GM21423 (cell line): ENCODE data around the gene RYR2.

ENCODE experiments used
- ATAC-seq: cut with Tn5 transposase; IDR thresholded peaks from one replicate; pipeline ENCODE4 v1.9.1; 2021; ENCODE audit warnings: mild to moderate bottlenecking, moderate library complexity; ENCODE audit not compliant: unreplicated experiment

The RYR2 gene

DNA sequence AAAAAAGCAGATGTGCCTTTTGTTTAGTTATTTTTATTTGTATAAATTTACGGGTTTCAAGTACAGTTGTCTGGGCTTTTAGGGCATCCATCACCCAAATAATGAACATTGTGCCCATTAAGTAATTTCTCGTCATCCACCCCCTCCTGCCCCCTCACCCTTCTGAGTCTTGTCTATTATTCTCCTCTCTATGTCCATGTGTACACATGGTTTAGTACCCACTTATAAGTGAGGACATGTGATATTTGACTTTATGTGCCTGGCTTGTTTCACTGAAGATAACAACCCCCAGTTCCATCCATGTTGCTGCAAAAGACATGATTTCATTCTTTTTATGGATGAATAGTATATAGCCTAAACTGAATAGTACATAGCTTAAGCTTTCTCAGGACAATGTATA, 659.5 kb downstream of the RYR2 start:
- ATAC-seq = no peak

DNA sequence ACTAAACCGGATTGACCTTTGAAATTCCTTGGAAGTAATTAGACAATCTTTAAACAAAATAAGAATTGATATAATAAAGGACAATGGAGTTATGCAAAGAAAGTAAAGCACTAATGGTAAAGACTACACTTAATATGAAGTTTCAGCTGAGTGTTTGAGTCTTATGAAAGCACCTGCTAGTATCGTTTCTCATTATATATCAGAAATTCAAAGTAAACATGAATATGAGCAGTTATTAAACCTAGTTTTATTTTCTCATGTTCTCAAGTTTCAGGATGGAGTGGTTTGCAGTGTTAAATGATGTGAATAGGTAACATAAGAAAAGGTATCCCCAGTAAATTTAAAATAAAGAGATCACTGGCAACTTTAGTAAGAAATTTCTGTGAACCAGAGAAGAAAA, 660.2 kb downstream of the RYR2 start:
- no peak for ATAC-seq

DNA sequence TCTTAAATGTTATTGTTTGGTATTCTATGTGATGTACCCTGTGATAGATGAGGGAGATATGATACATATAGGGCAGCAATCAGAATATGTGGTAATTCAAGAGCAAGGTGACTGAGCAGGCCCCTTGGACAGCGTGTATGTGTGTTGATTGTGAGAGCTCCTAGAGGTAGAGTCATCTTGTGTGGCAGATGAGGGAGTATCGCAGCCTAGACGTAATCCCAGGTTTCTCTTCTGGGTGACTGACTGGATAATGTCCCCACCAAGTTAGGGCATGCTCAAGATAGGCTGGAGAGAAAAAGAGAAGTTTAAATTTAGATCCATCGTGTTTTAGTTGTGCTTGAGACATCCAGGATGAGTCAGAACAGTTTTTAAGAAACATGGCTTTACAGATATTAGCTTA, 663.5 kb downstream of the RYR2 start:
- no peak for ATAC-seq

DNA sequence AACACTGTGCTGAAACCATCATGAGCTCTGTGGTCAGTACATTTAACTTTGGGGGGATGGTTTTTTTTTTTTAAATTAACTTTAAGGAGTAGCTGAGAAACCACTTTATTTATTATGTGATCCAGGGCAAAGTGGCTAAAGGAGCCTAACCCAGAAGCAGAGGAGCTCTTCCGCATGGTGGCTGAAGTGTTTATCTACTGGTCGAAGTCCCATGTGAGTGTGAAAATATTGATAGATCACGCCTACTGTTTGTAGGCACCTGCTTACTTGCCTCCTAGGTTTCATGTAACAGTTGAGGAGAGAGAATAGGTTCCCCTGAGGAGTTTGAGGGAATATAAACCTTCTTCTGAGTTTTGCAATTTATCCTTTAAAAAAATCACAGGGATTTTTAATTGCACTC, 667.4 kb downstream of the RYR2 start:
- ATAC-seq = no peak

DNA sequence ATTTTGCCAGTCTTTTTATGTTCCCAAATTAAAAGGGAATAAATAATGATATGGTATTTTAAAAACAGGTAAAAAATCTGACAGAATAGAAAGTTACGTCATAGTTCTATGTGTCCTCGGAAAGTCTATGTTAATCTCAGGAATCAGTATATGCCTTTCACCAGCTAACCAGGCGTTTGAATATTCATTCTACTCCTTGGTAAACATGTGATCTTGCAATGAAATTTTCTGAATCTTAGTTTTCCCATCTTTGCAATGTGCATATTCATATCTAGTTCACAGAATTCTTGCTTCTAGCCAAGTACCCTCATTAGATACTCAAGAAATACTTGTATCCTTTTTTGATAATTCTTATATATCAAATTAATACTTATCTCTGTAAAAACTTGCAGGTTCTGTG, 669.3 kb downstream of the RYR2 start:
- no peak for ATAC-seq

DNA sequence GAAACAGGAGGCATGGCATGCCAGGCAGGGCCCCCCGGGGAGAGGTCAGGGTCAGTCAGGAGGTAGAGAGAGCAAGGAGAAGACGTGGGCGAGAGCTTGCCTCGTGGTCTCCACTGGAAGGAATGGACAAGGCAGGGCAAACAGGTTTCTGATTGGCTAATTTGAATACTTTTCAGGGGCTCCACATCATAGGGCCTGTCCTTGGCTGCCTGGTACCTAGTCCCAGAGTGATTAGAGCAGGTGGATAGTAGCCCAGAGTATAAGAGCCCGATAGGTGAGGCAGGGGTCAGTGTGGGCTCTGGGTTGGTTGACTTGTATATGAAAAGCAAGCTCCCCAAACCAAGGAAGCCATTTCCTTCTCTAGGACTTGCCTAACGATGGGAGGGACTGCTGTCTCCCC, 670.1 kb downstream of the RYR2 start:
- no peak for ATAC-seq

DNA sequence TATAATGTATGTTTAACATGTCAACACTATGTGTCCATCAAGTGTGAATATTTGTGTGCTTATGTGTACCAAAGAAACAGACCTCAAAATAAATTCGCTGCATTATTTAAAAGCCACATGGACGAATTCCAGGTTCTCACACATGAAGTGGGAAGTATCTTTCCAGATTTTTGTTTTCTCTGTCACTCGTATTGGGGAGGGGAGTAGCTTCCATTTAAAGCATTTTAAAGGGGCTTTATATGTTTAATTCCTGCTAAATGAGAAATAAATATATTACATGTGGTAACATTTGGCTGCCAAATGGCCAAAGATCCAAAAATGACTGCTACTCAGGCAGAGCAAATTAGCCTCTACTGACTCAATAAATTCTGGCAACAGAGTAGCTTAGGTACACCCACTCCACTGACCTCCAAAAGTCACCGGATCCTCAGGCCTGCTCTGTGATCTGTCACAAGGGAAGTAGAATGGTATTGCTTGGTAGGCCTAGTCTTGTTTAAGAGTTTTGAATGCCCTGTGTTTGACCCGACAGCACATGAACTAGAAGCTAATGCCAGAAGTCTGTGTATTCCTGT, 670.7 kb downstream of the RYR2 start:
- no peak for ATAC-seq

DNA sequence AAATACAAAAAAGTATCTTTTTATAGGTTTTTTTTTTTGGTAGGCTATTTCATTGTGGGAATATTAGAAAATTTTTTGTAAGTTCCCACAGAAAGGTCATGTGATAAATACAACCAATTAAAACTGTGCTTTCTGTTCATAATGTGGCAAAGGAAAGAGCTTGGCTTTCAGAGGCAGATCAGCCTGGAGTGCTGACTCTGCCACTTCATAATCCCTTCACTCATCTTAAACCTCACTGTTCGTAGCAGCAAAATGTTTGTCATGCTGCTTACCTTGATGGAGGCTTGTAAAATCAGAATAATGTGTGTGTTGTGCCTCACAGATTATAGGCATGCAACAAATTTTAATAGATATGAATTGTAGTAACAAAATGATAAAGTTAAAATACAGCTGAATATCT, 671.9 kb downstream of the RYR2 start:
- ATAC-seq = no peak

DNA sequence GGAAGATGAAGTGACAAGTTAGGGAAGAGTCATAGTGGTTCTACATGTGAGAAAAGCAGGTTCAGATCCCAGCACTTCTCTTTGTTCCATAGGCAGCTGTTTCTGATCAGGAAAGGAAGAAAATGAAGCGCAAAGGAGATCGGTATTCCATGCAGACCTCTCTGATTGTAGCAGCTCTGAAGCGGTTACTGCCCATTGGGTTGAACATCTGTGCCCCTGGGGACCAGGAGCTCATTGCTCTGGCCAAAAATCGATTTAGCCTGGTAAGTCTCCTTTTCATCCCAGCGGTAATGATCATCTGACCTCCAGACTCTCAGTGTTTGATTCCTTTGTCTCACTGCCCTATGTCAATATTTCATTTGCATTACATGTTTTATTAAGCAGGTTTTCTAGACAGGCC, 675.1 kb downstream of the RYR2 start:
- ATAC-seq = no peak

DNA sequence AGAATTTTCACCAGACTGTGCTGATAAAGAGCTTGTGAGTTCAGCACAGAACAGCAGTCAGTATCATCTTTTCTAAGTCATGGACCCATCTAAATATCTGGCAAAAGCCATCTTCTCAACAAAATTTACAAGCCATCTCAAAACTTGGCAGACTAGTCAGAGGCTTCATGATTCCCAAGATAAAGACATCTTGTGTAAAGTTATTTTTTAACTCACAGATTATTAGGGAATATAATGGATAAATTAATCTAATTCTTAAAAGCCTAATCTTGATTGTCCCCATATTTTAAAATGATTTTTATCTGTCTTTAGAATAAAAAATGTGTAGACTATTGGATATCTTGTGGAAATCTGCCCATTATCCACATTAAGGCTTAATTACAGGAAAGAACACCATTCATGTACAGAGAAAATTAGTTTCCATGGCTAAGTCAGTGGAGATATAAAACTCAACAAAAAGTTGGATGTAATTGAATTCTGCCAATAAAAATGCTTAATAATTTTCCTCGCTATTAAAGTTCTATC, 688.9 kb downstream of the RYR2 start:
- ATAC-seq = no peak

DNA sequence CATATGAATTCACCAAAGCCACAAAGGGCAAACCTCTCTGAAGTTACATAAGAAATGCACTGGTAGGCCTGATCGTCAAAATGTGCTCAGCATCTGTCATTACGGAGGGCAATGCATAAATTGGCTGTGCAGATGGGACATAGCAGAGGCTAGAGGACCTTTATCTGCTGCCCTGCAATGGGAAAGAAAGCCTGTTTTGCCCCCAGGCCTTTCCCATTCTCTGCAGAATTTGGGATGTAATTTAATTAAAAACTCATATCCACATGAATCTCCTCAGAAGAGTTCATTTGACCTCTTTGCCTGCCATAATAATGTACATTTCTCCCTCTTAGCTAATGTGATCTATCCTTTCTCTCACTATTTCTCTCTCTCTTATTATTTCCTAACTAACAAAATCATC, 690.7 kb downstream of the RYR2 start:
- no peak for ATAC-seq

DNA sequence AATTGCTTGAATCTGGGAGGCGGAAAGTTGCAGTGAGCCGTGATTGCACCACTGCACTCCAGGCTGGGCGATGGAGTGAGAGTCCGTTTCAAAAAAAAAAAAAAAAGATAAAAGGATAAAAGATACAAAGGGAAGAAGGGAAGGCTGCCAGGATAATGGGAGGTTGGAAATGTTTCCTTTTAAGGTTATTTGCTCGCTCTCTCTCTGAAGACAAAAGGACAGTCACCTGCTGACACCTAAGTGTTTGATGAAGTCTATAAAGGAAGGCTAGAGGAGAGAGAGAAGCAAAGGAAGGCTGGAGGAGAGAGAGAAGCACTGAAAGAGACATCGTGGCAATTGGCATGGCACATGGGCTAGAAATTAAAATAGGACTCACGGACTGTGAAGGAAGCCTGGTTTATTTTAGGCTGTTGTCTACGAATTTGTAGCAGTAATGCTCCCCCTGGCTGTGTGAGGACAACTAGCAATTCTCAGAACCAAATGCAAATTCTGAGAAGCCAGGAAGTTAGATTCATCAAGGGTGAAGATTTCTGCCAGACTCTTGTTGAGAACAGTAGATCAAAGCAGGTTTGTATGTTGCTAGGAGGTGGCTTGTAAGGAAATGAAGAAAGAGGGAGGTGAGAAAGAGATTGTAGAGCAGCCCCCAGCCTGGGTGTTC, 694.5 kb downstream of the RYR2 start:
- ATAC-seq = no peak

DNA sequence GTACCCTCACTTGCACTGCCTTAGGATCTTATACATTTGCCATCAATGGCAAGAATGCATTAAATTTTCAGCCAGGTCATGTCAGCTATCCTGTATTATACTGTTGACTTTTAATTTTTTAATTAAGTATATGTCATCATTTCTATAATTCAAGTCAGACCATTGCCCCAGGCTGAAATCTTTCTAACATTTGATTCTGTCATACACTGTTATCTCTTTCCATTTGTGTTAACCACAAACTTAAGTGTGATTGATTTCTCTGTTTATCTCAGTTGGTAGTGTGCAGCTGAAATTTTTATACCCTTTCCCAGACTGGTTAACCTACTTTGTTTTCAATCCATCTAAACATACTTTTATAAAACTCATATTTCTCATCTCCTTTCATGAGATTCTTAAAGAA, 695.5 kb downstream of the RYR2 start:
- no peak for ATAC-seq

DNA sequence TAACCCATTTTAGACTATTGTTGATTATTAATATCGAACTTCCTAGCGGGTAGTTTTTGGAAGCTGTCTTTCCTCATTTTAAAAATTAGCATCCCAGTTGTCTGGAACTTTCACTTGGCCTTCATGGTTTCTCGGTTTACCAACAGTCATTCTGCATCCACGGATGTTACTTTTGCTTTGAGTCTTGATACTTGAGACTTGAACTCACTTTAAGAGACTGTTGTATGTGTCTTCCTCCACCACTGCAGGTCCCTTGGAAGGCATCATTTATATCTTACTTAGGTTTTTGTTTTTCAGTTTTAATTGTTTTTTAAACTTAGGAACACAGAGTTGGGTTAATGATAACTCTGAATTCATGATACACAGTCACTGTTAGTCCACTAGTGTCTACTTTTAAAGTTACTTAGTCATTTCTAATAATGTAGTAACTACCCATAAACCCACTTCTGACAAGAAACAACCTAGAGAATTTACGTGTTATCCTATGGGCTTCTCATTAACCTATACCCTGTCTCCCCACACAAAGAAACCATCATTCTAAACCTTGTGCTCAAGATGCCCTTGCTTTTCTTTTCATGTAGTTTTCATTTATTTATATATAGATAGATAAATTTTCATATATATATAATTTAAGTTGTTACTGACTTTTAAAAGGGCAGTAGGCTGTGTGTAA, 696.1 kb downstream of the RYR2 start:
- ATAC-seq = no peak

DNA sequence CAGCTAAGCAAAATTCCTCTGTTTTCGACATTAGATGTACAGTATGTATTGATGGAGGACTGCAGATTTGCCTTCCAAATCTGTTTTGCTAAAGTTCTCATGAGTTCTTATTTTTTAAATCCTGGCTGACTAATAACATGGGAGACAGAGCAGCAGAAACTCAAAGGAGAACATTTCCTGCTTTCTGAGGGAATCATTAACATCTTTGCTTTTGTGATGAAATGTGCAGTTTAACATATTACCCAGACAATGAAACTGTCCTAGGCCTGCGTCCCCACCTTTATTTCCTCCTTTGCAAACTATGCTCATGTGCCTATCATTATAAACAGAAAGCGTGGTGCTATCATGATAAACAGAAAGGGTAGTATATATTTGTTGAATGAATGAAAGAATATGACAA, 698.9 kb downstream of the RYR2 start:
- ATAC-seq = no peak

DNA sequence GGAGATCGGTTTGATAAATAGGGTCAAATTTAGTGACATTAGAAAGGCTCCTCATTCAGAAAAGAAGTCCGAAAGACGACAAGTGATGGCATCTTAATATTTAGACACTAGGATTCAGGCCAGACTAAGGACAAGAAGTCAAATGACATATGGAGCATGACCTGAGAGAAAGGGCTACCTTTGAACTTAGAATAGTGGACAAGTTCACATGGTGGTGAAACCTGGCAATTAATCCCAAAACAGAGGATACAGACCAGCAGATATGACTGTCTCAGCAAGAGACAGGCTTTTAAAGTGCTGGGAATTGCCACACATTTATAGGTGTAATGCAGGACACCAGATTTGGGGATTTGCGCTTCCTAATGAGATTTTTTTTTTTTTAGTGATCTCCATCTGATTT, 703.6 kb downstream of the RYR2 start:
- ATAC-seq = no peak

DNA sequence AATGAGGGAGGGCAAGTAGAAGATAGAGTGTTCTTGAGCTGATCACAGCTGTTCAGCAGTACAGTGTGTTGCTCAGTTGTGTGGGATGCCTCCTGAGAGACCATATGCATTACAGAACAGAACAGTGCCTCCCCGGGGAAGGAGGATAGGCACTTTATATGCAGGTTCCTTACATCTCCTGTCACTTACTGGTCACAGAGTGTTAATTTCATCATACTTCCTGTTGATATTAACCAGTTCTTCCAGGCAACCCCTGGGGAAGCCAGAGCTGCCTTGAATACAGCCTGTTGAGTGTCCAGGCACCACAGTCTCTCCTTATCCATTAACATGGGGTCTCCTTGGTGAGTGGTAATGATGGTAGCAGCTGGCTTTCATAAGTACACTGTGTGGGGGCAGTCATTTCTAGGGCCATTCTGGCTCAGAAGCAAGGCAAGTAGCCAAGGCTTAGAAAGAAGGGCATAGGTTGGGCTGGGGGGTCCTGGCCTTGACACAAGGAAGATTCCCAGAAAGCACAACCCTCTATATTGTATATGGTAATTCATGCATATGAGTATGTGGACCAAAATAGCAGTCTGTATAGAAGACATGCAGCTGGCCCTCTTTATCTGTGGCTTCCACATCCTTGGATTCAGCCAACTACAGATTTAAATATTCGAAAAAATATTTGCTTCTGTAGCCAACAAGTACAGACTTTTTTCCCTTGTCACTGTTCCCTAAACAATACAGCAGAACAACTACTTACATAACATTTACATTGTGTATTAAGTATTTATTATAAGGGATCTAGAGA, 706.4 kb downstream of the RYR2 start:
- ATAC-seq = no peak

DNA sequence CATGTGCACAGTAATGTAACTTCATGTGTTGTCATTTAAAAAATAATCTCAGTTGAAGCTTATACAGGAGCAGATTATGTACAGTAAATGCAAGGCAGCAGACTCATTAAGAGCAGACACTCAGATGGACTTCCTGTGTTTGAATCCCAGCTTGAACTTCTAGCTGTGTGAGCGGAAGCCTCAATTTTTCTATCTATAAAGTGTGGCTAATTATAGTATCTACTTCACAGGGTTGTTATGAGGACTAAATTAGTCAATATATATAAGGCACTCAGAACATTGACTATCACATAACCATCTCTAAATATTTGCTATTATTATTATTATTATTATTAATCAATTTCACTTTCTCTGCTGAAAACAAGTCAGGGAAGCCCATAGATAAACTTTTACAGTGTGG, 707.1 kb downstream of the RYR2 start:
- ATAC-seq = no peak

DNA sequence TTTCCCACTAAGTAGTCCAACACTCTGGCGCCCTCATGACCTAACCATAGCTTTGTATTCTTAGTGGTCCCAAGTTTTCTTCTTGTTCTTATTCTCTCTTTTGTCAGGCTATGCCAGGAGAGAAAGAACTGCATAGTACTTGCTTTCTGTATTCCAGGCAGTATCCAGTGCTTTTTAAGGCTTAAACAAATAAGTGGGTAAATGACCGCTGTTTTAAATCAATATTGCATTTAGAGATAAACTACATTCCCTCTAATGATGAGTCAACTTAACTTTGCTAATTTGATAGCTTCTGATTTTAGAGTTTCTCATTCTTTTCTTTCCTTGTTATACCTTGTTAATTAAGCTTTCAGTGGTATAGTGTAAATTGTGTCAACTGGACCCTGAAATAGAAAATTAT, 709.1 kb downstream of the RYR2 start:
- ATAC-seq = no peak

DNA sequence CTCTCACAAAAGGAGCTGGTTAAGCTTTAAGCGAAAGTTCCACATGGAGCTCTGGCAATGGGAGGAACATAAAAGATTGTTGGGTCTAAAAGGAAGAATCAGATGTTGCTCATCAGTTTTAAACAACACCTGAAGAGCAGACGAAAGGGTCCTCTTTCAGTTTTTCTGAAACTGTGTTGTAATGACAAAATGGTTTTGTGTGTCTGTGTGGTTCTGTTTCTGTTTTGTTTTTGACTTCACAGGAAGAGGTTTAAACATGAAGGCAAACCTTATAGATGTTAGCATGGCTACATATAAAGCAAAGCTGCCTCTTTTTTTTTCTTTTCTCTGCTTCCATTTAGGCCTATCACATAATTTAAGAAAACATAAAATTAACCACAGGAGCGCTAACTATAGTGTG, 712.6 kb downstream of the RYR2 start:
- no peak for ATAC-seq

DNA sequence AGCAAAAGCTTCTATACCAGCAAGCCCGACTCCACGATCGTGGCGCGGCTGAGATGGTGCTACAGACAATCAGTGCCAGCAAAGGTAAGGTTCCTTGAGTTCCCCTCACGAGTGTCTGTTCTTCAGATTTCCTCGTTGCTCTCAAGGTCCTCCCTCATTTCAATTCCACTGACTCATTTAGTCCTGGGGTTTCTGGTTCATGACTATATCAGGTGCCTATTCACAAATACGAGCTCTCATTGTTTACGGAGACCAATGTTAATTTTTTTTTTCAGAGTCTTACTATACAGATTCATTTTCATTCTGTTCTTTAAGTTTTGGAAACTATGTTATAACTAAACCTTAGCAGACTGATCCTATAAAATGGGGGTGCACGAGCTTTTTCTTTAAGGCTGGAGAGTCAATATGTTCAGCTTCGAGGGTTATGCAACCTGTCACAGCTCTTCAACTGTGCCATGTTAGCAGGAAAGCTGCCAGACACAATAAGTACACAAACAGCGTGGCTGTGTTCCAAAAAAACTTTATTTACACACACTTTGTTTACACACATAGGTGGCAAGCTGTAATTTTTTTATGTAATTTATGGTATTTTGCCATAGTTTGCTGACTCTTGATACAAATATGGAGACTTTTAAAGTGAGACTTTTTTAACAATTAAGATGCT, 714.5 kb downstream of the RYR2 start:
- ATAC-seq = no peak
